ENCODE measurements around the gene DZIP3. TPM values are rescaled to one million over a fixed set of nuclear protein-coding genes. Genes with fewer than 3 reads are reported as not detected.

DZIP3 gene
- total and polyA plus RNA-seq, 10 of the 15 experiments (the other 5 are each of a cell fraction or from before 2014, with no cell fraction given): 4.3 to 15.6 (median 9.2) TPM

DNA sequence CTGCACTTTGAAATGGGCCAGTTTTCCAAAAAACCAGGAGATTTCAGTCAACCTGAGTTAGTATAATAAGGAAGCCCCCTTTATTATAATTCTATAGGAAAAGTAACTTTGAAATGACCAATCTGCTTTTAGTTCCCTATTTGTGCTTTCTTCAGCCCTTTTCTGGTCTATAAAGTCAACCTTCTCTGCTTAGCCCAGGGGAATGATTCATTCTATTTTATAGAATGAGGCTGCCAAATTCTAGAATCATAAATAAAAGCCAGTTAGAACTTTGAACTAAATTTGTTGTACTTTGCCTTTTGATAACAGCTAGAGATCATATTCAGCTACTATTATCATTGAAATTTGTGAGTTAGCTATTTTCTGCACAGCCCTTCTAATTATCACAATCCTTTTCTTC is 25.0 kb upstream of the DZIP3 start:
- no peaks in the 10 kb centered on the region for H3K27me3 ChIP-seq (replicated peaks in 1 of 2; ENCODE audit: control insufficient read depth in 2 of 2, insufficient read depth in 2 of 2, low read length in 1 of 2)
- H3K4me2 ChIP-seq (ENCODE audit: control insufficient read depth, insufficient read depth): no peak overlapping the region
- peaks cover 0 to 5% of the 10 kb centered on the region in 2 experiments for H3K36me3 ChIP-seq (ENCODE audit: control insufficient read depth in 2 of 2, insufficient read depth in 2 of 2, low read length in 1 of 2)
- in situ Hi-C loops (cut with MboI): no loop called here
- H3K27ac ChIP-seq (ENCODE audit: control insufficient read depth, insufficient read depth): no peak overlapping the region
- H3K9ac ChIP-seq (ENCODE audit: control insufficient read depth, insufficient read depth, low read length): no peak overlapping the region
- CTCF ChIA-PET: interaction anchor here (1.1 kb wide), 2 partner anchors 32 to 152 kb away, joined by 3 read pairs; no protein-coding TSS in a partner anchor
- no peaks in the 10 kb centered on the region for H3K4me1 ChIP-seq (ENCODE audit: control insufficient read depth, insufficient read depth, low read length)
- no TSS peak for BruUV-seq (replicated peaks)
- FAIRE-seq (no peak), DNase-seq (ENCODE audit: low read depth, low spot score) (no peak), ATAC-seq (no peak)
- intact Hi-C loops (cut with micrococcal nuclease; ENCODE audit: unreplicated experiment): no loop called here
- no peaks in the 10 kb centered on the region for H3K79me2 ChIP-seq (ENCODE audit: control insufficient read depth, insufficient read depth, low read length)
- no peaks in the 10 kb centered on the region for H3K9me3 ChIP-seq (replicated peaks; ENCODE audit: control insufficient read depth, insufficient read depth, low read length)
- no peaks in the 10 kb centered on the region for H4K20me1 ChIP-seq (ENCODE audit: control insufficient read depth, insufficient read depth)
- RAD21 ChIA-PET (ENCODE audit: unreplicated experiment): interaction anchor here (1.0 to 1.9 kb wide), 2 partner anchors 9 to 12 kb away, joined by 3 to 6 read pairs; no protein-coding TSS in a partner anchor
- POLR2A ChIA-PET: no interaction called here
- no peak overlapping the region for H2AFZ ChIP-seq (ENCODE audit: control insufficient read depth, low read depth, low read length)
- SMC1A ChIA-PET (ENCODE audit: uncharacterized antibody, unreplicated experiment): interaction anchor here (0.5 to 2.0 kb wide), 3 partner anchors 12 to 887 kb away, joined by 3 to 5 read pairs (median 3); no protein-coding TSS in a partner anchor
- H3K4me3 ChIP-seq: no peak overlapping the region
- TF ChIP-seq, protein P1, sequence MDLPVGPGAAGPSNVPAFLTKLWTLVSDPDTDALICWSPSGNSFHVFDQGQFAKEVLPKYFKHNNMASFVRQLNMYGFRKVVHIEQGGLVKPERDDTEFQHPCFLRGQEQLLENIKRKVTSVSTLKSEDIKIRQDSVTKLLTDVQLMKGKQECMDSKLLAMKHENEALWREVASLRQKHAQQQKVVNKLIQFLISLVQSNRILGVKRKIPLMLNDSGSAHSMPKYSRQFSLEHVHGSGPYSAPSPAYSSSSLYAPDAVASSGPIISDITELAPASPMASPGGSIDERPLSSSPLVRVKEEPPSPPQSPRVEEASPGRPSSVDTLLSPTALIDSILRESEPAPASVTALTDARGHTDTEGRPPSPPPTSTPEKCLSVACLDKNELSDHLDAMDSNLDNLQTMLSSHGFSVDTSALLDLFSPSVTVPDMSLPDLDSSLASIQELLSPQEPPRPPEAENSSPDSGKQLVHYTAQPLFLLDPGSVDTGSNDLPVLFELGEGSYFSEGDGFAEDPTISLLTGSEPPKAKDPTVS (IDR thresholded peaks at IDR 0.05; ENCODE audit: low read depth, low read length): no peak
- TF ChIP-seq, protein P2, sequence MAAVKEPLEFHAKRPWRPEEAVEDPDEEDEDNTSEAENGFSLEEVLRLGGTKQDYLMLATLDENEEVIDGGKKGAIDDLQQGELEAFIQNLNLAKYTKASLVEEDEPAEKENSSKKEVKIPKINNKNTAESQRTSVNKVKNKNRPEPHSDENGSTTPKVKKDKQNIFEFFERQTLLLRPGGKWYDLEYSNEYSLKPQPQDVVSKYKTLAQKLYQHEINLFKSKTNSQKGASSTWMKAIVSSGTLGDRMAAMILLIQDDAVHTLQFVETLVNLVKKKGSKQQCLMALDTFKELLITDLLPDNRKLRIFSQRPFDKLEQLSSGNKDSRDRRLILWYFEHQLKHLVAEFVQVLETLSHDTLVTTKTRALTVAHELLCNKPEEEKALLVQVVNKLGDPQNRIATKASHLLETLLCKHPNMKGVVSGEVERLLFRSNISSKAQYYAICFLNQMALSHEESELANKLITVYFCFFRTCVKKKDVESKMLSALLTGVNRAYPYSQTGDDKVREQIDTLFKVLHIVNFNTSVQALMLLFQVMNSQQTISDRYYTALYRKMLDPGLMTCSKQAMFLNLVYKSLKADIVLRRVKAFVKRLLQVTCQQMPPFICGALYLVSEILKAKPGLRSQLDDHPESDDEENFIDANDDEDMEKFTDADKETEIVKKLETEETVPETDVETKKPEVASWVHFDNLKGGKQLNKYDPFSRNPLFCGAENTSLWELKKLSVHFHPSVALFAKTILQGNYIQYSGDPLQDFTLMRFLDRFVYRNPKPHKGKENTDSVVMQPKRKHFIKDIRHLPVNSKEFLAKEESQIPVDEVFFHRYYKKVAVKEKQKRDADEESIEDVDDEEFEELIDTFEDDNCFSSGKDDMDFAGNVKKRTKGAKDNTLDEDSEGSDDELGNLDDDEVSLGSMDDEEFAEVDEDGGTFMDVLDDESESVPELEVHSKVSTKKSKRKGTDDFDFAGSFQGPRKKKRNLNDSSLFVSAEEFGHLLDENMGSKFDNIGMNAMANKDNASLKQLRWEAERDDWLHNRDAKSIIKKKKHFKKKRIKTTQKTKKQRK (IDR thresholded peaks at IDR 0.05; ENCODE audit: low read depth, low read length): no peak
- no peak for TF ChIP-seq PAX5 (IDR thresholded peaks at IDR 0.05; ENCODE audit: borderline replicate concordance, low read depth, low read length)
- no peak for TF ChIP-seq NFXL1 (IDR thresholded peaks at IDR 0.05; ENCODE audit: borderline replicate concordance)
- no peak for TF ChIP-seq CUX1 (IDR thresholded peaks at IDR 0.05; ENCODE audit: insufficient replicate concordance, low read depth, low read length)
- no peak for TF ChIP-seq TCF7 (IDR thresholded peaks at IDR 0.05; ENCODE audit: borderline replicate concordance)
- TF ChIP-seq PML (IDR thresholded peaks at IDR 0.05; ENCODE audit: low read length): no peak
- no peak for TF ChIP-seq EP300 (IDR thresholded peaks at IDR 0.05; ENCODE audit: borderline replicate concordance in 1 of 2, control insufficient read depth in 1 of 2, low read depth in 2 of 2, low read length in 2 of 2)
- TF ChIP-seq SMC3 (IDR thresholded peaks at IDR 0.05; ENCODE audit: borderline replicate concordance, low read length): no peak
